GM23338 (cell line): Measurements from ENCODE around the gene POR. TPM values are rescaled to one million over a fixed set of nuclear protein-coding genes. Genes with fewer than 3 reads are reported as not detected.

Experiments used
- ATAC-seq: fragments of 200-7000 bp; cut with Tn5 transposase; 3 replicates; pipeline ENCODE4 v1.9.1; 2020
- DNase-seq: peaks from one replicate; pipeline ENCODE4 v3.0.0-alpha.2; 2015; ENCODE audit warnings: low spot score
- H2AFZ ChIP-seq: fragments of 200-600 bp; sonication (generic); 2 replicates; pipeline ENCODE4 v1.8.0; 2016; ENCODE audit warnings: antibody characterized with exemption, mild to moderate bottlenecking, moderate library complexity
- H3F3A ChIP-seq: fragments of 200-600 bp; sonication (generic); replicated peaks from 2 replicates; pipeline ENCODE4 v1.8.0; 2017; ENCODE audit warnings: antibody characterized with exemption, mixed run types, low read depth
- H3K27ac ChIP-seq: fragments of 200-600 bp; sonication (generic); 2 replicates; pipeline ENCODE4 v1.6.1; 2016; ENCODE audit warnings: low read depth
- H3K27me3 ChIP-seq: fragments of 200-600 bp; sonication (generic); 2 replicates; pipeline ENCODE4 v1.8.0; 2016; ENCODE audit warnings: mild to moderate bottlenecking, mixed run types, moderate library complexity; ENCODE audit not compliant: insufficient read depth
- H3K36me3 ChIP-seq: fragments of 200-600 bp; sonication (generic); 2 replicates; pipeline ENCODE4 v1.8.0; 2016; ENCODE audit warnings: mild to moderate bottlenecking; ENCODE audit not compliant: insufficient read depth
- H3K4me1 ChIP-seq: fragments of 200-600 bp; sonication (generic); 2 replicates; pipeline ENCODE4 v1.8.0; 2016; ENCODE audit warnings: mild to moderate bottlenecking, moderate library complexity; ENCODE audit not compliant: insufficient read depth
- H3K4me2 ChIP-seq: fragments of 200-600 bp; sonication (generic); 2 replicates; pipeline ENCODE4 v1.7.1; 2017; ENCODE audit warnings: mixed run types
- H3K4me3 ChIP-seq: fragments of 200-600 bp; sonication (generic); 2 replicates; pipeline ENCODE4 v1.6.1; 2016; ENCODE audit warnings: mixed run types
- H3K79me2 ChIP-seq: fragments of 200-600 bp; sonication (generic); replicated peaks from 2 replicates; pipeline ENCODE4 v1.8.0; 2017; ENCODE audit warnings: mild to moderate bottlenecking; ENCODE audit not compliant: insufficient read depth
- H3K9me2 ChIP-seq: fragments of 200-600 bp; sonication (generic); 2 replicates; pipeline ENCODE4 v1.8.0; 2017; ENCODE audit not compliant: insufficient read depth
- H4K20me1 ChIP-seq: fragments of 200-600 bp; sonication (generic); replicated peaks from 2 replicates; pipeline ENCODE4 v1.8.0; 2017; ENCODE audit warnings: mild to moderate bottlenecking; ENCODE audit not compliant: insufficient read depth
- H3K27ac Mint-ChIP-seq: 2 replicates; pipeline ENCODE4 v1.8.0; 2020; ENCODE audit warnings: inconsistent platforms, mild to moderate bottlenecking, moderate library complexity, mixed read lengths
- H3K27me3 Mint-ChIP-seq: 3 replicates; pipeline ENCODE4 v1.8.0; 2022; ENCODE audit warnings: low read depth, mild to moderate bottlenecking, moderate library complexity, mixed read lengths, inconsistent platforms; ENCODE audit not compliant: insufficient read depth, poor library complexity
- H3K36me3 Mint-ChIP-seq: 3 replicates; pipeline ENCODE4 v1.8.0; 2021; ENCODE audit warnings: low read depth, mild to moderate bottlenecking, inconsistent platforms, moderate library complexity, mixed read lengths
- H3K4me1 Mint-ChIP-seq: 3 replicates; pipeline ENCODE4 v1.8.0; 2020; ENCODE audit warnings: mild to moderate bottlenecking, inconsistent platforms, mixed read lengths
- H3K4me3 Mint-ChIP-seq: 3 replicates; pipeline ENCODE4 v1.8.0; 2021; ENCODE audit warnings: moderate library complexity, mild to moderate bottlenecking, inconsistent platforms, mixed read lengths
- H3K9me3 Mint-ChIP-seq: 3 replicates; pipeline ENCODE4 v1.8.0; 2020; ENCODE audit warnings: moderate library complexity, mild to moderate bottlenecking, inconsistent platforms, mixed read lengths
- CREB1 ChIP-seq: fragments of 250-450 bp; sonication (Bioruptor Pico); IDR thresholded peaks from 2 replicates; pipeline ENCODE4 v1.5.0; 2020; ENCODE audit warnings: low read depth, mild to moderate bottlenecking, moderate library complexity
- CTCF ChIP-seq, 2 experiments: fragments of 200-600 bp in 1 of 2; sonication (generic) in 1 of 2; conservative IDR thresholded peaks; 2 replicates each; pipeline versions ENCODE4 v1.5.1 to v1.6.1; 2016 to 2017; ENCODE audit warnings: antibody characterized with exemption in 2 of 2, low read depth in 2 of 2, mild to moderate bottlenecking in 2 of 2, moderate library complexity in 1 of 2
- ETS1 ChIP-seq: IDR thresholded peaks from 2 replicates; pipeline ENCODE4 v1.6.1; 2016; ENCODE audit warnings: antibody characterized with exemption
- EZH2 ChIP-seq: fragments of 200-600 bp; sonication (generic); IDR thresholded peaks from one replicate; pipeline ENCODE4 v1.8.0; 2017; ENCODE audit warnings: antibody characterized with exemption, mild to moderate bottlenecking, low read depth; ENCODE audit not compliant: unreplicated experiment
- EZH2phosphoT487 ChIP-seq: fragments of 200-600 bp; sonication (generic); IDR thresholded peaks from one replicate; pipeline ENCODE4 v1.8.1; 2018; ENCODE audit warnings: antibody characterized with exemption; ENCODE audit not compliant: unreplicated experiment
- JUNB ChIP-seq: IDR thresholded peaks from one replicate; pipeline ENCODE4 v1.6.1; 2016; ENCODE audit warnings: antibody characterized with exemption; ENCODE audit not compliant: unreplicated experiment
- NANOG ChIP-seq: IDR thresholded peaks from 2 replicates; pipeline ENCODE4 v1.6.1; 2016; ENCODE audit warnings: antibody characterized with exemption, borderline replicate concordance
- POLR2AphosphoS5 ChIP-seq: IDR thresholded peaks from 2 replicates; pipeline ENCODE4 v1.6.1; 2016; ENCODE audit warnings: antibody characterized with exemption, low read depth
- REST ChIP-seq: IDR thresholded peaks from one replicate; pipeline ENCODE4 v1.6.1; 2018; ENCODE audit warnings: antibody characterized with exemption; ENCODE audit not compliant: unreplicated experiment
- STAT1 ChIP-seq: IDR thresholded peaks from one replicate; pipeline ENCODE4 v1.6.1; 2016; ENCODE audit warnings: antibody characterized with exemption; ENCODE audit not compliant: unreplicated experiment
- ZNF114 ChIP-seq: fragments of 250-450 bp; sonication (Bioruptor Pico); IDR thresholded peaks from 2 replicates; pipeline ENCODE4 v1.5.0; 2020; ENCODE audit warnings: mild to moderate bottlenecking, moderate library complexity
- ZNF331 ChIP-seq: fragments of 250-450 bp; sonication (Bioruptor Pico); IDR thresholded peaks from 2 replicates; pipeline ENCODE4 v1.5.0; 2020; ENCODE audit warnings: low read depth, mild to moderate bottlenecking, moderate library complexity
- ZNF462 ChIP-seq: fragments of 250-450 bp; sonication (Bioruptor Pico); IDR thresholded peaks from 2 replicates; pipeline ENCODE4 v1.5.0; 2020; ENCODE audit warnings: mild to moderate bottlenecking, moderate library complexity
- polyA plus RNA-seq: library from polyadenylated mRNA; unstranded; fragments of >200 nt; fragmentation: Nextera tagmentation; extraction: Ambion mirVana; gene quantifications from 2 replicates; pipeline ENCODE4 v1.2.1, GENCODE V29; 2016
- total RNA-seq: library from RNA; depleted of rRNA; stranded (reverse); fragments of >200 nt; shearing (Covaris generic); gene quantifications from 2 replicates; pipeline ENCODE4 v1.2.3, GENCODE V29; 2014

The POR gene
- total and polyA plus RNA-seq, 2 experiments from 2014 or later: 126 to 164 TPM

DNA sequence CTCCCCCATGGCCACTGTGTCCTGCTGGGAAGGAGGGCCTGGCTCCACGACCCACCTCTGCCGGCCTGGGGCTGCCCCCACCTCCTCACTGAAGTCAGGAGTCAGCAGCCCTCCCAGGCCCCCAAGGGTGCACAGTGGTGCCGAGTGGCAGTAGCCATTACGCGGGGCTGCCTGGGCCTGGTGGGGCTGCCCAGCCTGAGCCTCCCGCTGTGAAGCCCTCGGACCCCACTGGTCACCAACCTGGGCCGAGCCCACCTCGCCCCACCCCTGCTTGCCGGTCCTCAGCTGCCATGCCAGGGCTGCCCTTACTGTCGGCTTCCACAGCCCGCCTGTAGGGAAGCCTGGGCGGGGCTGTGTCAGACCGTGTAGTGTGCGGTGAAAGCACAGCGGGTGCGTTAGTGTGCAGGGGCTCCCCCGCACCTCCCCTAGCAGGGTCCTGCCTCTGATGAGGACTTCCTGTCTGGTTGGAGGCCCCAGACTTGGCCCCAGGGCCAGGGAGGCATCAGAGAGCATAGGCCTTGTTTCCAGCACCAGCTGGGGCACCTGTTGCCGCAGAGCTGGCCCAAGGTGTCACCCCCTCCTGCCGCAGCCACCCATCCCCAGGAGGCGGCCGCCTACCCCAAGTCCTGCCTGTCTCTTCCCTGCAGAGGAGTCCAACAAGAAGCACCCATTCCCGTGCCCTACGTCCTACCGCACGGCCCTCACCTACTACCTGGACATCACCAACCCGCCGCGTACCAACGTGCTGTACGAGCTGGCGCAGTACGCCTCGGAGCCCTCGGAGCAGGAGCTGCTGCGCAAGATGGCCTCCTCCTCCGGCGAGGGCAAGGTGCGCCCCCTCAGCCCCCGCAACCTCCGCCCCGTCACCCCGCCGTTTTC lies 69.4 kb downstream of the POR start:
- no peak for TF ChIP-seq JUNB
- no peak for TF ChIP-seq ETS1
- no peak for TF ChIP-seq STAT1
- TF ChIP-seq CTCF (conservative IDR thresholded peaks at IDR 0.05; ENCODE audit: low read depth in 2 of 2): no peak
- TF ChIP-seq ZNF114: no peak
- TF ChIP-seq ZNF462: no peak
- TF ChIP-seq NANOG: no peak
- no peak for TF ChIP-seq CREB1 (CRISPR knock-in tag)
- no peak for TF ChIP-seq ZNF331 (CRISPR knock-in tag)
- no peak for TF ChIP-seq EZH2
- no peak for TF ChIP-seq POLR2AphosphoS5
- TF ChIP-seq EZH2phosphoT487: no peak
- no peak for TF ChIP-seq REST

More for the DNA sequence above, 69.4 kb downstream of the POR start:
- no peaks in the 10 kb centered on the region for H4K20me1 ChIP-seq
- no peaks in the 10 kb centered on the region for H3K9me2 ChIP-seq
- DNase-seq: no peak
- no peaks in the 10 kb centered on the region for H3K4me1 ChIP-seq
- no peaks in the 10 kb centered on the region for H3K27me3 ChIP-seq
- no peak overlapping the region for H3K4me3 Mint-ChIP-seq
- H3K4me1 Mint-ChIP-seq: peaks cover 3% of the 10 kb centered on the region; the same call in 2 of the 3 replicates
- peaks cover 15% of the 10 kb centered on the region for H3K27me3 Mint-ChIP-seq
- H3K27ac Mint-ChIP-seq: no peak overlapping the region
- H3K4me2 ChIP-seq: no peak overlapping the region
- no peak for ATAC-seq
- H2AFZ ChIP-seq: no peak overlapping the region
- H3K36me3 ChIP-seq: no peaks in the 10 kb centered on the region; the same call in 1 of the 2 replicates
- no peaks in the 10 kb centered on the region for H3F3A ChIP-seq
- H3K4me3 ChIP-seq: no peak overlapping the region
- H3K27ac ChIP-seq: no peak overlapping the region
- no peaks in the 10 kb centered on the region for H3K9me3 Mint-ChIP-seq
- H3K79me2 ChIP-seq: no peaks in the 10 kb centered on the region
- peaks cover 29% of the 10 kb centered on the region for H3K36me3 Mint-ChIP-seq
